Measurements from ENCODE around the gene PAIP2B. TPM values are rescaled to one million over a fixed set of nuclear protein-coding genes. Genes with fewer than 3 reads are reported as not detected.
"Not testable (repeated sequence)": the region's sequence is repeated elsewhere in the genome, so short reads cannot be mapped to it uniquely, and the experiment has no call there.

PAIP2B gene
- total RNA-seq, 5 donors from 2014 or later (not counting 1 experiment from before 2014, with no cell fraction given): 4.8 to 10.1 (median 8.4) TPM

- no peaks in the 10 kb centered on the region for H3K36me3 ChIP-seq (ENCODE audit: control insufficient read depth in 2 of 2, extremely low read depth in 1 of 2, insufficient read depth in 1 of 2, low read length in 1 of 2)
- H3K9me3 ChIP-seq: no peaks in the 10 kb centered on the region
- no peak overlapping the region for H3K27ac ChIP-seq (ENCODE audit: low read length)
- ChIA-PET CTCF (interaction anchor here in 1 of 2 donors (0.6 kb wide), 1 partner anchor 270 kb away, joined by 8 read pairs; no protein-coding TSS in a partner anchor), POLR2A (interaction anchor here in 1 of 2 donors (0.6 kb wide), 1 partner anchor 366 kb away, joined by 3 read pairs; no protein-coding TSS in a partner anchor)
- H3K4me3 Mint-ChIP-seq: no peak overlapping the region
- ATAC-seq (replicated peaks in 1 of 4) (no peak), DNase-seq (no peak)
- H3K27me3 Mint-ChIP-seq: peaks cover 12 to 30% of the 10 kb centered on the region in 2 donors
- WGBS (ENCODE audit: insufficient coverage): 100% methylated on average over 1 of the region's 1 CpG
- H3K9me3 Mint-ChIP-seq: peaks cover 0 to 2% (median 0%) of the 10 kb centered on the region in 3 donors
- no peaks in the 10 kb centered on the region for H3K4me1 Mint-ChIP-seq
- no peak overlapping the region for H3K4me3 ChIP-seq (ENCODE audit: control insufficient read depth in 1 of 2, extremely low read depth in 1 of 2, low read length in 1 of 2)
- H3K27me3 ChIP-seq (replicated peaks in 1 of 2; ENCODE audit: control insufficient read depth in 2 of 2, extremely low read depth in 1 of 2, insufficient read depth in 2 of 2, low read length in 1 of 2): peaks cover 0 to 5% of the 10 kb centered on the region in 2 experiments
- H3K4me1 ChIP-seq (ENCODE audit: control insufficient read depth in 1 of 2, extremely low read depth in 1 of 2, insufficient read depth in 2 of 2, low read length in 2 of 2): no peaks in the 10 kb centered on the region
- H3K36me3 Mint-ChIP-seq: no peaks in the 10 kb centered on the region
- H3K27ac Mint-ChIP-seq: no peak overlapping the region
Measured at GRCh38 chr2:71243634-71244301, 16.9 kb upstream of the PAIP2B start.

- Histone ChIP-seq H3K4me3 (ENCODE audit: control insufficient read depth in 1 of 2, extremely low read depth in 1 of 2, low read length in 1 of 2) (no peak overlapping the region), H3K27me3 (replicated peaks in 1 of 2; ENCODE audit: control insufficient read depth in 2 of 2, extremely low read depth in 1 of 2, insufficient read depth in 2 of 2, low read length in 1 of 2) (peaks cover 5% of the 10 kb centered on the region in 2 experiments), H3K36me3 (ENCODE audit: control insufficient read depth in 2 of 2, extremely low read depth in 1 of 2, insufficient read depth in 1 of 2, low read length in 1 of 2) (no peaks in the 10 kb centered on the region), H3K27ac (ENCODE audit: low read length) (no peak overlapping the region), H3K9me3 (no peaks in the 10 kb centered on the region), H3K4me1 (ENCODE audit: control insufficient read depth in 1 of 2, extremely low read depth in 1 of 2, insufficient read depth in 2 of 2, low read length in 2 of 2) (no peaks in the 10 kb centered on the region)
- H3K9me3 Mint-ChIP-seq: no peaks in the 10 kb centered on the region
- CTCF ChIA-PET: no interaction called here
- H3K4me1 Mint-ChIP-seq: no peaks in the 10 kb centered on the region
- H3K27ac Mint-ChIP-seq: no peak overlapping the region
- DNase-seq (no peak), ATAC-seq (replicated peaks in 1 of 4) (no peak)
- no peak overlapping the region for H3K4me3 Mint-ChIP-seq
- 87% methylated on average over 3 of the region's 3 CpGs for WGBS (ENCODE audit: insufficient coverage)
- peaks cover 5 to 27% of the 10 kb centered on the region in 2 donors for H3K27me3 Mint-ChIP-seq
- POLR2A ChIA-PET: no interaction called here
- no peaks in the 10 kb centered on the region for H3K36me3 Mint-ChIP-seq
Measured at GRCh38 chr2:71240794-71241193, 13.9 kb upstream of the PAIP2B start.

- H3K4me1 ChIP-seq (ENCODE audit: control insufficient read depth in 1 of 2, extremely low read depth in 1 of 2, insufficient read depth in 2 of 2, low read length in 2 of 2): no peaks in the 10 kb centered on the region
- H3K36me3 ChIP-seq (ENCODE audit: control insufficient read depth in 2 of 2, extremely low read depth in 1 of 2, insufficient read depth in 1 of 2, low read length in 1 of 2): no peaks in the 10 kb centered on the region
- Mint-ChIP-seq H3K4me3 (no peak overlapping the region), H3K27me3 (peaks cover 14 to 34% of the 10 kb centered on the region in 2 donors), H3K27ac (no peak overlapping the region), H3K36me3 (peaks cover 4% of the 10 kb centered on the region), H3K4me1 (no peaks in the 10 kb centered on the region), H3K9me3 (no peaks in the 10 kb centered on the region)
- ATAC-seq (replicated peaks in 1 of 4) (no peak), DNase-seq (no peak)
- no peak overlapping the region for H3K27ac ChIP-seq (ENCODE audit: low read length)
- no peak overlapping the region for H3K4me3 ChIP-seq (ENCODE audit: control insufficient read depth in 1 of 2, extremely low read depth in 1 of 2, low read length in 1 of 2)
- ChIA-PET POLR2A (no interaction called here), CTCF (no interaction called here)
- no peaks in the 10 kb centered on the region for H3K9me3 ChIP-seq
- peaks cover 0 to 13% of the 10 kb centered on the region in 2 experiments for H3K27me3 ChIP-seq (replicated peaks in 1 of 2; ENCODE audit: control insufficient read depth in 2 of 2, extremely low read depth in 1 of 2, insufficient read depth in 2 of 2, low read length in 1 of 2)
Measured at GRCh38 chr2:71238089-71238488, 11.2 kb upstream of the PAIP2B start.

- DNase-seq (no peak), ATAC-seq (replicated peaks in 1 of 4) (no peak)
- no peak overlapping the region for H3K4me3 Mint-ChIP-seq
- Histone ChIP-seq H3K27ac (ENCODE audit: low read length) (no peak overlapping the region), H3K4me1 (ENCODE audit: control insufficient read depth in 1 of 2, extremely low read depth in 1 of 2, insufficient read depth in 2 of 2, low read length in 2 of 2) (no peaks in the 10 kb centered on the region), H3K4me3 (ENCODE audit: control insufficient read depth in 1 of 2, extremely low read depth in 1 of 2, low read length in 1 of 2) (no peak overlapping the region), H3K36me3 (ENCODE audit: control insufficient read depth in 2 of 2, extremely low read depth in 1 of 2, insufficient read depth in 1 of 2, low read length in 1 of 2) (no peaks in the 10 kb centered on the region), H3K9me3 (no peaks in the 10 kb centered on the region), H3K27me3 (replicated peaks in 1 of 2; ENCODE audit: control insufficient read depth in 2 of 2, extremely low read depth in 1 of 2, insufficient read depth in 2 of 2, low read length in 1 of 2) (peaks cover 0 to 13% of the 10 kb centered on the region in 2 experiments)
- CTCF ChIA-PET: interaction anchor here (0.5 to 0.6 kb wide), 3 partner anchors 43 to 451 kb away, joined by 3 to 6 read pairs (median 3); no protein-coding TSS in a partner anchor
- no peaks in the 10 kb centered on the region for H3K4me1 Mint-ChIP-seq
- WGBS (ENCODE audit: insufficient coverage): 79% methylated on average over 2 of the region's 7 CpGs
- peaks cover 4% of the 10 kb centered on the region for H3K36me3 Mint-ChIP-seq
- H3K9me3 Mint-ChIP-seq: peaks cover 0 to 5% (median 0%) of the 10 kb centered on the region in 3 donors
- POLR2A ChIA-PET: no interaction called here
- peaks cover 24 to 38% of the 10 kb centered on the region in 2 donors for H3K27me3 Mint-ChIP-seq
- H3K27ac Mint-ChIP-seq: no peak overlapping the region
Measured at GRCh38 chr2:71235930-71236587, 9.2 kb upstream of the PAIP2B start.

- peaks cover 0 to 15% of the 10 kb centered on the region in 2 experiments for H3K27me3 ChIP-seq (replicated peaks in 1 of 2; ENCODE audit: control insufficient read depth in 2 of 2, extremely low read depth in 1 of 2, insufficient read depth in 2 of 2, low read length in 1 of 2)
- DNase-seq; H3K4me3 Mint-ChIP-seq; H3K36me3 Mint-ChIP-seq; H3K9me3 Mint-ChIP-seq; H3K9me3 ChIP-seq; CTCF ChIA-PET; H3K4me3 ChIP-seq (ENCODE audit: control insufficient read depth in 1 of 2, extremely low read depth in 1 of 2, low read length in 1 of 2); H3K27ac Mint-ChIP-seq; H3K4me1 Mint-ChIP-seq; POLR2A ChIA-PET; H3K27ac ChIP-seq (ENCODE audit: low read length); H3K36me3 ChIP-seq (ENCODE audit: control insufficient read depth in 2 of 2, extremely low read depth in 1 of 2, insufficient read depth in 1 of 2, low read length in 1 of 2); H3K4me1 ChIP-seq (ENCODE audit: control insufficient read depth in 1 of 2, extremely low read depth in 1 of 2, insufficient read depth in 2 of 2, low read length in 2 of 2); ATAC-seq (replicated peaks in 1 of 4): not testable (repeated sequence)
- peaks cover 26 to 34% of the 10 kb centered on the region in 2 donors for H3K27me3 Mint-ChIP-seq
- 83% methylated on average over 3 of the region's 7 CpGs for WGBS (ENCODE audit: insufficient coverage)
Measured at GRCh38 chr2:71233072-71233471, 6.2 kb upstream of the PAIP2B start.

- DNase-seq (peak in 21 of 35 experiments; percentile 1 to 52 (median 10)), ATAC-seq (replicated peaks in 1 of 4) (peak; percentile 25 to 36 (median 32))
- peaks cover 4 to 17% of the 10 kb centered on the region in 2 experiments for H3K4me1 ChIP-seq (ENCODE audit: control insufficient read depth in 1 of 2, extremely low read depth in 1 of 2, insufficient read depth in 2 of 2, low read length in 2 of 2)
- no peaks in the 10 kb centered on the region for H3K9me3 ChIP-seq
- peak overlapping the region; percentile 89 to 98 for H3K27ac Mint-ChIP-seq
- ChIA-PET CTCF (interaction anchor here in 1 of 2 donors (0.6 to 2.3 kb wide), 7 partner anchors 73 to 286 kb away, joined by 3 to 25 read pairs (median 4); partner anchors contain the start of genes MPHOSPH10 and ZNF638), POLR2A (interaction anchor here (0.5 to 1.5 kb wide), 5 partner anchors 14 to 158 kb away, joined by 3 to 20 read pairs (median 4); partner anchors contain the start of genes NAGK (in 1 of the 2) and ZNF638 (in 1 of the 2))
- peak overlapping the region; percentile 84 to 98 (median 94) for H3K4me3 Mint-ChIP-seq
- no peaks in the 10 kb centered on the region for H3K36me3 ChIP-seq (ENCODE audit: control insufficient read depth in 2 of 2, extremely low read depth in 1 of 2, insufficient read depth in 1 of 2, low read length in 1 of 2)
- peak overlapping the region; percentile 73 to 77 for H3K4me3 ChIP-seq (ENCODE audit: control insufficient read depth in 1 of 2, extremely low read depth in 1 of 2, low read length in 1 of 2)
- peaks cover 21 to 23% (median 22%) of the 10 kb centered on the region in 3 donors for H3K4me1 Mint-ChIP-seq
- H3K27me3 ChIP-seq (replicated peaks in 1 of 2; ENCODE audit: control insufficient read depth in 2 of 2, extremely low read depth in 1 of 2, insufficient read depth in 2 of 2, low read length in 1 of 2): peaks cover 0 to 3% of the 10 kb centered on the region in 2 experiments
- peak overlapping the region; percentile 42 for H3K27ac ChIP-seq (ENCODE audit: low read length)
- under 1% methylated on average over 44 of the region's 52 CpGs for WGBS (ENCODE audit: insufficient coverage)
- peaks cover 4 to 7% of the 10 kb centered on the region in 2 donors for H3K27me3 Mint-ChIP-seq
- H3K9me3 Mint-ChIP-seq: no peaks in the 10 kb centered on the region
- H3K36me3 Mint-ChIP-seq: peaks cover 8% of the 10 kb centered on the region
Measured at GRCh38 chr2:71226096-71226964, 573 bp downstream of the PAIP2B start.

All from T-cell (primary cell).